NCI-H146 treated with DMSO at 0.1 percent for 48 hours (cell line): ENCODE data around the gene DERL3.
"Not testable (repeated sequence)": the region's sequence is repeated elsewhere in the genome, so short reads cannot be mapped to it uniquely, and the experiment has no call there.

Experiments used
- DNase-seq: peaks from one replicate; lab custom pipeline; 2025; ENCODE audit not compliant: unreplicated experiment; lab: John Stamatoyannopoulos, UW

DERL3 gene

GRCh38 chr22:23838681-23839468 is at the start of gene DERL3:
Gene DERL3, minus strand, starts transcription at chr22:23839006. Its CDS starts 19 bp downstream, at chr22:23838987.
- peak; percentile 92 for DNase-seq

DNA sequence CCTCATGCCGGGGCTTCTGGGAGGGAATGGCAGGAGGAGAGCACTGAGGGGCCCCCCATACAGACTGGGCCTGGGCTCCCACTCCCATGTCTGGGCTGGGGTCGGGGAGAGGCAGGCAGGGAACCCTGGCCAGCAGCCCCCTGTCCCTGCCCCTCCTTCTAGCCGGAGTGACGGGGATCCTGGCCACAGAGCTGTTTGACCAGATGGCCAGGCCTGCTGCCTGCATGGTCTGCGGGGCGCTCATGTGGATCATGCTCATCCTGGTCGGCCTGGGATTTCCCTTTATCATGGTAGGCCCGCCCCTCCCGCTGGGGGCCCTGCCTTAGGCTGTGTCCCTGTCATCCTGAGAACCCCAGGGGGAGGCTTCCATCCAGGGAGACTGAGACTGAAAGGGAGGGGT is 45.3 kb upstream of the DERL3 start:
- no peak for DNase-seq

GRCh38 chr22:23883658-23884057 is 44.9 kb upstream of the DERL3 start:
- no peak for DNase-seq

- no peak for DNase-seq
Observed at GRCh38 chr22:23882370-23882769, 43.6 kb upstream of the DERL3 start.

- DNase-seq = no peak
Observed at GRCh38 chr22:23878219-23878618, 39.4 kb upstream of the DERL3 start.

DNA sequence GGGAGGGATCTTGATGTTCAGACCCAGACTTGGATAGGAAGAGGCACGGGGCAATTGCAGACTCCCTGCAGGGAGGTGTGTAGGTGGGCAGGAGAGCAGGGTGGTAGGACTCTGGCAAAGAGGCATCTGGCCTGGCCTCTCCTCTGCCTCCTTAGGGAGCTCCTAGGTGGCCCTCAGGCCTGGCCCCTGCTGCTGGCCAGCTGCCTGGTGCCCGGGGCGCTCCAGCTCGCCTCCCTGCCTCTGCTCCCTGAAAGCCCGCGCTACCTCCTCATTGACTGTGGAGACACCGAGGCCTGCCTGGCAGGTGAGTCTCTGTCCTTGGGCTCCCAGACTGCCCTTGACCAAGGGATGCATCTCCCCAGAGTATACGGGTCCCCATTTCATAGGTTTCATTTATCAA is 38.8 kb upstream of the DERL3 start:
- no peak for DNase-seq

DNA sequence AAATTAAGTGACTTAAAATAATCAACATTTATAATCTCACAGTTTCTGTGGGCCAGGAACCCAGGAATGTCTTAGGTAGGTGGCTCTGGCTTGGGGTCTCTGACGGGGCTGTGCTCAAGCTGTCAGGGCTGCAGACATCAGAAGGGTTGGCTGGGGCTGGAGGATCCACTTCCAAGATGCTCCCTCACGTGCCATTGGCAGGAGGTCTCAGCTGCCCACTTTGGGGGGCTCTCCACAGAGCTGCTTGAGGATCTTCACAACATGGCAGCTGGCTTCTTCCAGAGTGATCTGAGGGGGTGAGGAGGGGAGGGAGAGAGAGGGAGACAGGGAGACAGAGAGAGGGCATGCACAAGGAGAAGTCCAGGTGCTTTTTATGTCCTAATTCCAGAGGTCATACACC is 37.0 kb upstream of the DERL3 start:
- DNase-seq = no peak

DNA sequence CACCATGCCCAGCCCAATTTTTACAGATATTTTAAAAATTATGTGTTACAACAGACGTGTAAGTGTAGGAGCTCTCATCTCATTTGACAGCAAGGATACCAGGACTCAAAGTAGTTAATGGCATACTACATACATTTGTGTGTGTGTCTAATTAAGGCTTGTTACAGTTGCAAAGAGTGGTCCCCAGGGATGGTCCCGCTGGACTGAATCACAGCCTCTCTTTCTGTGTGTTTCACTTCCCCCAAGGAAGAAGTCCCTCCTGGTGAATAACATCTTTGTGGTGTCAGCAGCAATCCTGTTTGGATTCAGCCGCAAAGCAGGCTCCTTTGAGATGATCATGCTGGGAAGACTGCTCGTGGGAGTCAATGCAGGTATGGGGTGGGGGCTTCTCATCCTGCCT is 36.1 kb upstream of the DERL3 start:
- DNase-seq = no peak

- DNase-seq = no peak
Observed at GRCh38 chr22:23868580-23868979, 29.8 kb upstream of the DERL3 start.

DNA sequence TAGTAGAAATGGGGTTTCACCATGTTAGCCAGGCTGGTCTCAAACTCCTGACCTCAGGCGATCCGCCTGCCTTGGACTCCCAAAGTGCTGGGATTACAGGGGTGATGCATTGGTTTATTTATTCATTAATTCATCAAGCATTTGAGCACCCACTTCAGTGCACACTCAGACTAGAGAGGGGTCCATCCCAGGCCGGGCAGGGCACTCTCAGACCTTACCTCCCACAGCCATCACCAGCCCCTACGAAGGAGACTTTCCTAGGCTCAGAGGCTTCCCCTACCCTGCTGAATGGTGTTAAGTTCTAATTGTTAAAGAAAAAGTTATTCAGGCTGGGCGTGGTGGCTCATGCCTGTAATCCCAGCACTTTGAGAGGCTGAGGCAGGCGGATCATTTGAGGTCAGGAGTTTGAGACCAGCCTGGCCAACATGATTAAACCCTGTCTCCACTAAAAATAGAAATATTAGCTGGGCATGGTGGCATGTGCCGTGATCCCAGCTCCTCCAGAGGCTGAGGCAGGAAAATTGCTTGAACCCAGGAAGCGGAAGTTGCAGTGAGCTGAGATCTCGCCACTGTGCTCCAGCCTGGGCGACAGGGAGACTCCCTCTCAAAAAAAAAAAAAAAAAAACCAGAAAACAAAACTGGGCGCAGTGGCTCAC is 25.8 kb upstream of the DERL3 start:
- not testable (repeated sequence) for DNase-seq

GRCh38 chr22:23862103-23862502 is 23.3 kb upstream of the DERL3 start:
- no peak for DNase-seq

- DNase-seq = not testable (repeated sequence)
Observed at GRCh38 chr22:23860187-23860586, 21.4 kb upstream of the DERL3 start.

DNA sequence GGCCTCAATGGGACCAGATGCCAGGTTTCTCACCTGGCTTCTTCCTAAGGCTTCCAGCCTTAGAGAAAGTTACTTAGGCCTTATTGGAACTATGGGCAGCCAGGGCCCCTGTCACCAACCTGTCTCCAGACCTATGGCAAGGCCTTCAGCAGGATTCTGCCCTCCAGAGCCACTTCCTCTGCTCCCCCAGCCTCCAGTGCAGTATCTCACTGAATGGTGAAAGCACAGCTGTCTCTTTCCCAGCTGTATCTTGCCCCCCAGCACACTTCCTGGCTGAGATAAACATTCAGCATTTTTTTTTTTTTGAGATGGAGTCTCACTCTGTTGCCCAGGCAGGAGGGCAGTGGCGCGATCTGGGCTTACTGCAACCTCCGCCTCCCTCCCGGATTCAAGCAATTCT is 20.4 kb upstream of the DERL3 start:
- DNase-seq = no peak

DNA sequence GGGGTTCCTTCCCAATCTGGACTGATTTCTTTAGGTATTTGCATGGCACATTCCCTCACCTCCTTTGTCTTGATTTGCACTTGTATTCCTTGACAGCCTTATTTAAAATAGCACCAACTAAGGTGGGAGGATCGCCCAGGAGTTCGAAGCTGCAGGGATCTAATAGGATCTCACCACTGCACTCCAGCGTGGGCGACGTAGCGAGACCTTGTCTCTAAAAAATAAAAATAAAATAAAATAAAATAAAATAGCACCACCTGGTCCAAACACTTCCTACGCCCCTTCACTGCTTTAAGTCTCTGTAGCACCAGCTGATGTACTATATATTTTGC is 19.6 kb upstream of the DERL3 start:
- no peak for DNase-seq

DNA sequence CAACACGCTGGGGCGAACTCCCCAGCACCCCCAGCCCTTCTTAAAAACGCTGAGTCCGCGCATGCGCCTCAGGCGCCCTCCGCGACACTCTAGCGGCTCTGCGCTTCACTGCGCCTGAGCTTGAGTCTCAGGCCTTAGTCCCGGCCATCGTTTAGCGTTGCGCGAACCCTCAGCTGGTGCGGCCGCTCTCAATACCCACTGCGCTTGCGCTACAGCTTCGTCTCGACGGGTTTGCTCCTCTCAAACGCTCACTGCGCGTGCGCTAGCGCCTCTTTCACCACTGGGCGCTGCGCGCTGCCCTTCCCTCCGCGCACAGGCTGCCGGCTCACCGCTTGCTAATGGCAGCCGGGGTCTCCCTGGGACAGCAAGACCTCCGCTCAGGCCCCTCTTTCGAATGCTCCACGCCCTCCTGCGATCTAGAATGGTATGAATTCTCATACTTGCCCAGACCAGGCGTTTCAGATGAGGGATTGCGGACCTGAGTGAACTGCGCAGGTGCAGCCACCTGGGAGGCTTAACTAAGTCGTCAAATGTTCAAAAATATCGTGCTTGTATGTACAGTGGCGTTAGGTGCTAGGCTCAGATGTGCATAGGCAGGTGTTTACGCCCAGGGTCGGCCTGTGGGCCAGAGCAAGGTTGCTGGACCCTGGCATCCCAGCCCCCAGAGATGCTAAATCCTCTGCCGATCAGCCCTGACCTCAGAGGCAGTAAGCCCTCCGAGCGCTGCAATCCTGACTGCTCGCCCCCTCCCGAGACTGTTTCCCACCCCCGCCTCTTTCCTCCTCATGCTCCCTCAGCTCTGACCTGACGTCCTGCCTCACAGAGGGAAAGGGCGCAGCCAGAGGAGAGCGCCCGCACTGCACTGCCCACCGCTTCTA is 19.0 kb upstream of the DERL3 start, which contains the start of gene SLC2A11:
Gene SLC2A11, plus strand, starts transcription at position 270 of the 878 bp plus-strand sequence. Its CDS starts 125 bp downstream, at position 395.
- DNase-seq = peak; percentile 87

DNA sequence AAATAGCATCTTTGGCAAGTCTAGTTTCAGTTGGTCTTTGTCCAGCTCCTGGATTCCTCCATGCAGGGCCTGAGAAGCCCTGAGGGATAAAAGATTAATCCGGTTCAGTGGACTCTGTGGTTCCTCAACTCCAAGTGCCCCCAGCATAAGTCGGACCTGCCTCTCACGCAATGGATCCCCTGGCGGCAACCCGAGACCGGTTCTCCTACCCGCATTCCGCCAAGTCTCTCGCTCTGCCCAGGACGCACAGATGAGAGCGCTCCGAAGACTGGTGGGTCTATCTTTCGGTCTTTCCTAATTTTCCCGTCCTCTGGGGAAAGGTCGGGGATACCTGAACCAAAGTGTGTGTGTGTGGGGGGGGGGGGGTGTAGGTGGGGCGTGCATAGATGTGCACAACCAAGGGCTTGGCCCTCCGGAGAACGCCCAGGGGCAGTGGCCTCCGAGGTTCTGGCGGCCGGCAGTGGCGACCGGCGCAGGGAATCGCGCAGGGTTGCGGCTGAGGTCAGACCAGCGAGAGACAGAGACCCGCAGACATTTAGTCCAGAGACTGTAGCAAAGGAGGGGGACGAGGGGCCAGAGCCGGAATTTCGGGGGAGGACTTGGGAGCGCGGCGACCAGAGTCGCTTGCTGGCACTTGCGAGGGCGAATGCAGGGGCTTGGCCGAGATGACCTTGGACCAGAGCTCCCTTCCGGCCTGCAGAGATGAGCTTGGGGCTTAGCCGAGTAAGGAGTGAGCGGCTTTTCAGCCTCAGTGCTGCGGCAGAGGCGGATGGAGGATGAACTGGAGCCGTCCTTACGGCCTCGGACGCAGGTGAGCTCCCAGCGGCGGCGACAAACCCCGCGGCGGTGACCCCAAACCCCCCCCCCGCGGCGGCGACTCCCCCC is 18.2 kb upstream of the DERL3 start:
- DNase-seq = peak; percentile 51

DNA sequence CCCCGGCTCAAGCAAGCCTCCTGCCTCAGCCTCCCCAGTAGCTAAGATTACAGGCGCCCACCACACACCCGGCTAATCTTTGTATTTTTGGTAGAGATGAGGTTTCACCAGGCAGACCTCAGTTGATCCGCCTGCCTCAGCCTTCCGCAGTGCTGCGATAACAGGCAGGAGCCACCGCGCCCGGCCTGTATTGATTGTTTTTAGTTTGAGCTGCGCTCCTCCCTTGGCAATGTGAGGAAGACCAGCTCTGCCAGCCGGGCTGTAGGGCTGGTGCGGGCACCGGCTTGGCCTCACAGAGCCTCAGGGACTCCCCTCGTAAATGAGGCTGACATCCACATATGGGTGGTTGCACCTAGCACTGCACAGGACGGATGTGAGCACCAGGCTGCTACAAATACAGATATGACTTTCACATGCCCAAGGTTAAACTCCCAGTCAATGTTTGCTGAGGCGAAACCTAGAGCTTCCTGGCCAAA is 11.4 kb upstream of the DERL3 start:
- DNase-seq = no peak

GRCh38 chr22:23849009-23850006 is 10.5 kb upstream of the DERL3 start:
- DNase-seq = peak; percentile 24
